GM19468 (cell line): ENCODE results near the gene DCDC1.
A peak's percentile ranks its signal among the peaks of the same experiment; 100 is the strongest.

Experiments
- ATAC-seq: cut with Tn5 transposase; IDR thresholded peaks from one replicate; pipeline ENCODE4 v1.9.1; 2021; ENCODE audit warnings: mild to moderate bottlenecking, moderate library complexity, moderate number of reproducible peaks; ENCODE audit not compliant: unreplicated experiment; ENCODE audit errors: extremely low read depth

The DCDC1 gene

DNA sequence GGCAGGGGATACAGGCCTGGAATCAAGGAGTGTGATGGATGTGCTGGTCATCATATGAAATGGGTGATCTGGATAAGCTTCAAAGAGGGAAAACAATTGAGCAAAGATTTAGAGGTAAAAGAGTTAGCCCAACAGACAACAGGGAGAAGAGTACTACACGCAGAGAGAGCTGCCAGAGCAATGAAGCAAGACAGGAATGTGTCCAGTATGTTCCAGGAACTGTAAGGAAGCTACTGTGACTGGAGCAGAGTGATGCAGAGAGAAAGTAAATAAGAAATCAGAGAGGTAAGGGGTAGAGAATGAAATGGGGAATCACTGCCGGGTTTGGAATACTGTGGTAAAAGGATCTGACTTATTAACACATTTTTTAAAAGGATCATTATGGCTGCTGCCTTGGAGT is 255.1 kb downstream of the DCDC1 start:
- ATAC-seq: no peak

DNA sequence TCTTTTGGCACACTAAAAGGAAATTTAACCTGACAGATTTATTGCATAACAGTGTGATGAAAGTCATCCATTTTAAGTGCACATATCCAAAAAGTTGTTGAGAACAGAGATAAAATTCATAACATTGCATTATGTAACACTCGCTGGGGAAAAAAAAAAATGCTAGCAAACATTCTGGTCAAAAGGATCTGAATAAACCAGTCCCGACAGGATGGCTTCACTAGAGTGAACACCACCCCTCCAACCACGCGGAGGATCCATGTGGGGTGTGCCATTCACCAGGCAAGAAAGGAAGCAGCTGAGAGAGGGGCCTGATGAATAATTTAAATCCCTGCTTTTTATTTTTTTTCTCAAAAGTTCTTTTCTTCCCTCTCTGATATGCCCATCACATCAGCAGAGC is 258.7 kb downstream of the DCDC1 start:
- no peak for ATAC-seq

DNA sequence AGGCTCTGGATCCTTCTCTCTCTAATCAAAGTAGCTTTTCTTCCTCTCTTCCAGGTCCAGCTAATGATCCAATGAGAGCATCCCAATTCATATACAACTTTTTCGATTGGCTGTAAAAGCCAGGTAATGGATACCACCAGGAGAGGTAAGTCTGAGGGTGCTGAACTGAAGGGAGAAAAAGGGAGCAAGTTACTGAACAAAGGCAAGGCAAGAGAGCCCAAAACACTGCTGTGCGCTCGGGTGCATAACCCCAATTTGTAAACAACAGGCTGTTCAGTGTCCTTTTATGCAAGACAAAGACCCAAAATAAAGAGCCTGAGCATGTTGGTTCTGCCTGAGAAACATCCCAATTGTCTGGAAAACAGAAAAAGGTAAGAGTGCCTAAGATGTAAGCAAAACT is 260.1 kb downstream of the DCDC1 start:
- ATAC-seq: no peak

GRCh38 chr11:31107649-31108048 is 261.9 kb downstream of the DCDC1 start:
- ATAC-seq: no peak

DNA sequence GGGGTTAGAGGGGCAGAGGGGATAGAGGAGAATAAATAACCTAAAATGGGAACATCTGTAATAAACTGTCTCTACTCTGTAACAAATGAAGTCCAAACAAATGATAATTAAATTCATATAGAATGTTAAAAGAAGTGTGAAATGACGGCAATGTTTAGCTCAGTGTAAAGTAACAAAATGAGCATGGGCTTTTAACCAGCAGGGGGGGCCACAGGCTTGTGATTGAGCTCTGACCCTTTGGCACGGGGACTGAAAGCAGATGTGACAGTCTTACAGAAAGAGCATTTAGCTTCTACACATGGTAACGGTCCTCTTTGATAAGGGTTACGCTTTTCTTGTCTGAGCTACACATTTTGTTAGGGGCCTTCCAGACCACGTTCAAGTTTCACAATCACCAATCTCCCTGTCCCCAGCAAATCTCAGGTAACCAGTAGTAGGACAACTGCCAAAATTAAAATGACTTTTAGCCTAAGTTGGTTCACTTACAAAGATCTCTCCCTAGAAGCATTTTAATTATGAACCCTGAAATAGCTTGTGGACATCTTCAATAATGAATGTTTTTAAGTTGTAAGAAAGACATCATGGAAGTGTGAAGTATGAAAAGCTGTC is 262.5 kb downstream of the DCDC1 start:
- peak; percentile 64 for ATAC-seq

- ATAC-seq: no peak
Measured at GRCh38 chr11:31106326-31106725, 263.2 kb downstream of the DCDC1 start.

GRCh38 chr11:31102875-31103274 is 266.7 kb downstream of the DCDC1 start:
- no peak for ATAC-seq

- ATAC-seq: no peak
Measured at GRCh38 chr11:31102316-31102715, 267.2 kb downstream of the DCDC1 start.

GRCh38 chr11:31096191-31096805 is 273.2 kb downstream of the DCDC1 start:
- ATAC-seq: no peak

DNA sequence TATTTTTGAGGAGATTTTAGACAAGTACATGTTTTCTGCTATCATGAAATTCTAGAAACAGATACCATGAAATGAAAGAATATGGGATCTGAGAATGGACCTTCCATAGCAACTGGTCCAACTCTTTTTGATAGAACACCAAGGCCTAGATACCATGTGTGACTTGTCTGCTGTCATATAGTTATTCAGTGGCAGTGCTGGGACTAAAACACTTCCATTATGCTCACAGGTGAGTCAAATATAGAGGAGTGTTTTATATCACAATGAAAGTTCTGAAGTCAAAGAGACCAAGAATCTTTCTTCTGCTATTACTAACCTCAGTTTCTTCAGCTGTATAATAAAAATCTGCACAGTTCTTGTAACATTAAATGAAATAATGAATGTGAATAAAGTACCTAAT is 276.9 kb downstream of the DCDC1 start:
- ATAC-seq: no peak

DNA sequence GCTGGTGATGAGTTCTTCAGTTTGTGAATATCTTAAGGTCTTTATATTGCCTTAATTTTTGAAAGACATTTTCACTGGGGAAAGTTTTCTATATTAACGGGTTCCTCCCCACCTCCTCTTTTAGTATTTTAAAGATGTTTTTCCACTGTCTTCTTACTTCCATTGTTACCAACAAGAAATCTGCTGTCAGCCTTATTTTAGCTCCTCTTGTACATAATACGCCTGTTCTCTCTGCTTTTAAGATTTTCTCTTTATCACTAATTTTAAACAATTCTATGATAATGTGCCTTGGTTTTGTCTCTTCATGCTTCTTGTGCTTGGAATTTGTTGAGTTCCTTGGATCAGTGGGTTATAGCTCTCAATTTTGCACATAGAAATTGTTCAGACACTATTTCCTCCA is 280.4 kb downstream of the DCDC1 start:
- no peak for ATAC-seq

DNA sequence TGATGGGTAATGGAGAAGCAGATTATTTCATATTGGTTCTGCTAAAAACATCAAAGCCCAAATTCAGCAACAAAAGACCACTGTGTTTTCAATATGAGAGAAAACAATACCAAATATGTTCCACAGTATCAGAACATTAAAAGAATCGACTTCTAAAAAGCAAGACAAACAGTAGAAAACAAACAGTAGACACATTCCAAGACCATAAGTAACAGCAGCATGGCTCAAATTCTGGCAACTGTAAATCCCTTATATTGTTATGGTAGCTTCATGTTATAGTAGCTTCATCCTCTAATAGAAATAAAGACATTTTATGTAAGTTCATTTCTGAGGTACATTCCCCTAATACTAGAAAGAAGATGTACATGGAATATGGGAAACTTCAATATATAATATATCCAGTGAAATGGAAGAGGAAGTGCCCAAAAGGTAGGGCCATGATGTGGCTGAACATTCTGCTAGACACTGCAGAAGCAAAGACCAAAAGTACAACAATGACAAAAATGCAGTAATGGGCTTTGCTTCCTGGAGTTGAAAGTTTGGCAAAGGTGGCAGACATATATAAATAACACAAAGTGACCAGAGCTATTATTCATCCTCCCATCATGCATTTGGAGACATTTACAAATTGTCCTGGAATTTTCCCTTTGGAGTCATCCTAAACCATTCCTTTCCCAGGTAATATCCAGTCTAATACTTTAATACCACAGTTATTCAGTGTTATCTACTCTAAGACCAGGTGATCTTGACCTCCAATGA is 299.9 kb downstream of the DCDC1 start:
- no peak for ATAC-seq

DNA sequence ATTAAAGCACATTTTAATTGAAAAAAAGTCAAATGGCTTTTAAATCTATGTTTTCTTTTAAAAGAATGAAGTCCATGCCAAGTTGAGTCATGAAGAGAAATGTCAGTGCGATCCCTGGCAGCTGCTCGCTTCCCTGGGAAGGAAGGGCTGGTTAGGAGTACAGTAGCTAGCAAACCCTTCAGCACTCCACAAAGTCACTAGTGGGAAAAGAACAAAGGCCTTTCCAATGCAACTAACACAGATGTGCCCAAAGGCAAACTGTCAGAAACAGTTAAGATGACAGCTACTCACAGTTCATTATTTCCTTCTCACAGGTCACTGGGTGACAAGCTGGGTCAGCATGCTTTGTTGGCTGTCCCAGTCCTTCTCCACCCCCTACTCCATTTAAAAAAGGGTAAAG is 308.7 kb downstream of the DCDC1 start:
- no peak for ATAC-seq

DNA sequence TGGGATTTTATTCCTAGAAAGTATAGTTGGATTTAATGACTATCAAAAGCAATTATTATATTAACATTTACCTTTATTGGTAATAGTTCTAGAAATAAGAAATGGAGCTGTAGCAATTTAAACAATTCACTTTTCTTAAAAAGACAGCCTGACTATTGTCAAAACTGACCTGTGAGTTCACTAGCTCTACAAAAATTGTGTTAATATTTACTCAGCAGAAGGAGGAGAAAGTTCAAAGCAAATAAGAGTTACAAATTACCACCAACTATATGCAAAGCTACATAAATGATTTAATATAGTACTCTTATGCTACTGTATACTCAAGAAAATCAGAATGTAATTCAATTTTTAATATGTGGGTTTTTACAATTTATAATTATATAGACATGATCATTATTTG is 310.0 kb downstream of the DCDC1 start:
- ATAC-seq: no peak

- no peak for ATAC-seq
Measured at GRCh38 chr11:31050061-31050765, 319.3 kb downstream of the DCDC1 start.

DNA sequence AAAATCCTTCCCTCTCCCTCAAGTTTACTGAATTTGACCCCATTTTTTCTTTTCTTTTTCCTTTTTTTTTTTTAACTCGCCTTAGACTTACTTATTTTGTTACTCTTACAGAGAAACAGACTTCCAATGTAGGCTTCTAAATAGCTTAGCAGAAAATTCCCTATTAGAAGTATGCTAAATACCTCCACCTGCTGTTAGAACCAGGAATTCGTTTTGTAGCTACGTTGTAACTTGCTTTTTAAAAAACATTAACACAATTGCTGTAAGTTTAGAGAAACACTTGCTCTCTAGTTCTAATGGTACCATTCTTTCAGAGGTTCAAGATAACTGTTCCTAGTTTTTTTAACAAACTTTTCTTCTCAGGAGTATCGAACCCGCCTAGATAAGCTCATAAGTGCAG is 324.2 kb downstream of the DCDC1 start:
- ATAC-seq: no peak

GRCh38 chr11:31030138-31030792 is 339.3 kb downstream of the DCDC1 start:
- ATAC-seq: no peak

- ATAC-seq: no peak
Measured at GRCh38 chr11:31026315-31026714, 343.2 kb downstream of the DCDC1 start.

DNA sequence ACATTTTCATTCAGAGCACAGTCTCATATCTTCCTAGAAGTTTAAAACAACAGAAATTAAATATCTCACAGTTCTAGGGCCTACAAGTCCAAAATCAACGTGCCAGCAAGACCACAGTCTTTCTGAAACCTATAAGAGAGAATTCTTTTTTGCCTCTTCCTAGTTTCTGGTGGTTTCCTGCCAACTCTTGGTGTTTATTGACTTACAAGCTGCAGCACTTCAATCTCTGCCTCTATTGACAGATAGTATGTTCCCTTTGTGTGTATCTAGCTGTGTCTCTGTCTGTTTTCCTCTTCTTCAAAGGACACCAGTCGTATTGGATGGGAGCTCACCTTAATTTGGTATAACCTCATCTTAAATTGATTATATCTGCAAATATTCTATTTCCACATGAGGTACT is 347.5 kb downstream of the DCDC1 start:
- ATAC-seq: no peak

GRCh38 chr11:31019786-31020185 is 349.8 kb downstream of the DCDC1 start:
- ATAC-seq: no peak

GRCh38 chr11:31005202-31005601 is 364.3 kb downstream of the DCDC1 start:
- no peak for ATAC-seq
